HG03139 (cell line): ENCODE measurements around the gene MAGI2.
A peak's percentile ranks its signal among the peaks of the same experiment; 100 is the strongest.
"Not testable (repeated sequence)": the region's sequence is repeated elsewhere in the genome, so short reads cannot be mapped to it uniquely, and the experiment has no call there.

Experiments
- ATAC-seq: cut with Tn5 transposase; IDR thresholded peaks from one replicate; pipeline ENCODE4 v1.9.1; 2021; ENCODE audit not compliant: unreplicated experiment

MAGI2 gene

GRCh38 chr7:78019447-78020135 is 1433.9 kb downstream of the MAGI2 start:
- peak; percentile 82 for ATAC-seq

GRCh38 chr7:78018641-78019446 is 1434.6 kb downstream of the MAGI2 start:
- peak; percentile 21 for ATAC-seq

- no peak for ATAC-seq
Observed at GRCh38 chr7:78017591-78018100, 1435.8 kb downstream of the MAGI2 start.

GRCh38 chr7:78015574-78016260 is 1437.8 kb downstream of the MAGI2 start:
- no peak for ATAC-seq

- no peak for ATAC-seq
Observed at GRCh38 chr7:78014401-78014800, 1439.1 kb downstream of the MAGI2 start.

- no peak for ATAC-seq
Observed at GRCh38 chr7:78013386-78013785, 1440.1 kb downstream of the MAGI2 start.

- ATAC-seq = no peak
Observed at GRCh38 chr7:78011642-78012041, 1441.8 kb downstream of the MAGI2 start.

- no peak for ATAC-seq
Observed at GRCh38 chr7:78007231-78007630, 1446.2 kb downstream of the MAGI2 start.

- ATAC-seq = no peak
Observed at GRCh38 chr7:78006063-78006755, 1447.3 kb downstream of the MAGI2 start.

- no peak for ATAC-seq
Observed at GRCh38 chr7:78002715-78003114, 1450.8 kb downstream of the MAGI2 start.

GRCh38 chr7:78002021-78002420 is 1451.4 kb downstream of the MAGI2 start:
- ATAC-seq = no peak

- ATAC-seq = not testable (repeated sequence)
Observed at GRCh38 chr7:77999168-77999567, 1454.3 kb downstream of the MAGI2 start.

GRCh38 chr7:77995717-77996116 is 1457.8 kb downstream of the MAGI2 start:
- ATAC-seq = no peak

GRCh38 chr7:77993838-77994237 is 1459.6 kb downstream of the MAGI2 start:
- ATAC-seq = no peak

GRCh38 chr7:77991656-77992055 is 1461.8 kb downstream of the MAGI2 start:
- no peak for ATAC-seq

- no peak for ATAC-seq
Observed at GRCh38 chr7:77989981-77990566, 1463.4 kb downstream of the MAGI2 start.

- no peak for ATAC-seq
Observed at GRCh38 chr7:77985974-77986339, 1467.5 kb downstream of the MAGI2 start.

- ATAC-seq = no peak
Observed at GRCh38 chr7:77985232-77985973, 1468.1 kb downstream of the MAGI2 start.

GRCh38 chr7:77983973-77984372 is 1469.5 kb downstream of the MAGI2 start:
- no peak for ATAC-seq
